Loucy (cell line): ENCODE results near the gene DPF1.

Source experiments
- H2AFZ ChIP-seq: fragments of 200-600 bp; sonication (generic); 2 replicates; pipeline ENCODE4 v1.6.0; 2016; ENCODE audit warnings: antibody characterized with exemption, mild to moderate bottlenecking, low read length, moderate library complexity
- H3F3A ChIP-seq: fragments of 200-600 bp; 2 replicates; pipeline ENCODE4 v1.6.0; 2016; ENCODE audit warnings: antibody characterized with exemption, low read depth, mild to moderate bottlenecking
- H3K27me3 ChIP-seq: fragments of 200-600 bp; sonication (generic); 2 replicates; pipeline ENCODE4 v1.6.1; 2014; ENCODE audit warnings: low read length, mild to moderate bottlenecking; ENCODE audit not compliant: insufficient read depth, poor library complexity, severe bottlenecking
- H3K36me3 ChIP-seq: fragments of 200-600 bp; sonication (generic); 2 replicates; pipeline ENCODE4 v1.6.1; 2016; ENCODE audit warnings: low read length; ENCODE audit not compliant: insufficient read depth
- H3K4me1 ChIP-seq: fragments of 200-600 bp; sonication (generic); 2 replicates; pipeline ENCODE4 v1.5.1; 2014; ENCODE audit warnings: low read length, mild to moderate bottlenecking; ENCODE audit not compliant: insufficient read depth, poor library complexity, severe bottlenecking
- H3K4me2 ChIP-seq: fragments of 200-600 bp; sonication (generic); 2 replicates; pipeline ENCODE4 v1.6.0; 2014; ENCODE audit warnings: antibody characterized with exemption, low read length, low read depth, mild to moderate bottlenecking; ENCODE audit not compliant: poor library complexity, severe bottlenecking
- H3K4me3 ChIP-seq: fragments of 200-600 bp; sonication (generic); 2 replicates; pipeline ENCODE4 v1.5.1; 2014; ENCODE audit warnings: low read length, mild to moderate bottlenecking, mixed read lengths; ENCODE audit not compliant: poor library complexity, severe bottlenecking
- H3K79me2 ChIP-seq: fragments of 200-600 bp; sonication (generic); 2 replicates; pipeline ENCODE4 v1.6.1; 2014; ENCODE audit warnings: low read length; ENCODE audit not compliant: insufficient read depth
- H3K9ac ChIP-seq: fragments of 200-600 bp; sonication (generic); 2 replicates; pipeline ENCODE4 v1.6.0; 2014; ENCODE audit warnings: mild to moderate bottlenecking, low read depth, low read length, moderate library complexity; ENCODE audit not compliant: poor library complexity, severe bottlenecking
- H3K9me2 ChIP-seq: fragments of 200-600 bp; sonication (generic); replicated peaks from 2 replicates; pipeline ENCODE4 v1.6.1; 2016; ENCODE audit warnings: low read depth, low read length, mixed read lengths
- H3K9me3 ChIP-seq: fragments of 200-600 bp; sonication (generic); 2 replicates; pipeline ENCODE4 v1.6.1; 2014; ENCODE audit warnings: mild to moderate bottlenecking, antibody characterized with exemption, low read length, low read depth; ENCODE audit not compliant: insufficient read depth
- H4K20me1 ChIP-seq: fragments of 200-600 bp; sonication (generic); 2 replicates; pipeline ENCODE4 v1.6.0; 2014; ENCODE audit warnings: antibody characterized with exemption, low read length, mild to moderate bottlenecking; ENCODE audit not compliant: insufficient read depth, poor library complexity, severe bottlenecking
- CTCF ChIP-seq: fragments of 200-600 bp; sonication (generic); conservative IDR thresholded peaks from 2 replicates; pipeline ENCODE4 v1.5.1; 2014; ENCODE audit warnings: mild to moderate bottlenecking, antibody characterized with exemption, low read length
- EZH2phosphoT487 ChIP-seq: fragments of 200-600 bp; IDR thresholded peaks from 2 replicates; pipeline ENCODE4 v1.6.1; 2018; ENCODE audit warnings: antibody characterized with exemption, mild to moderate bottlenecking, moderate library complexity, borderline replicate concordance

Gene DPF1

DNA sequence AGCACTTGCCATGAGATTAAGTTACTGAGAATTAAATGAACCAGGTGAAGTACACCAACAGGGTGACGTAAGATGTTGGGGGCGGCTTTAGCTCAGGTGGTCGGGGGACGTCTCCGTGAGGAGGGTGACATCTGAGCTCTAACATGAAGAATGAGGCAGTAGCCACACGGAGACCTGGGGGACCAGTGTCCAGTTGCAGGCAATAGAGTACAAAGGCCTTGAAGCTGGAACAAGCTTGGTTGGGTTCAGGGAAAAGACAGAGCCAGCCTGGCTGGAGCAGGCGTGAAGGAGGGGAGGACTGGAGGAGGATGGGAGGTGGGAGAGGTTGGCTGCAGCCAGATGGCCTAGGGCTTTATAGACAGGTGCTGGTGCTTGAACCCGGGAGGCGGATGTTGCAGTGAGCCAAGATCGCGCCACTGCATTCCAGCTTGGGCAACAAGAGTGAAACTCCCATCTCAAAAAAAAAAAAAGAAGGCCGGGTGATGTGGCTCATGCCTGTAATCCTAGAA lies 42.0 kb upstream of the DPF1 start:
- peak overlapping the region; percentile 88 for H3K4me3 ChIP-seq

DNA sequence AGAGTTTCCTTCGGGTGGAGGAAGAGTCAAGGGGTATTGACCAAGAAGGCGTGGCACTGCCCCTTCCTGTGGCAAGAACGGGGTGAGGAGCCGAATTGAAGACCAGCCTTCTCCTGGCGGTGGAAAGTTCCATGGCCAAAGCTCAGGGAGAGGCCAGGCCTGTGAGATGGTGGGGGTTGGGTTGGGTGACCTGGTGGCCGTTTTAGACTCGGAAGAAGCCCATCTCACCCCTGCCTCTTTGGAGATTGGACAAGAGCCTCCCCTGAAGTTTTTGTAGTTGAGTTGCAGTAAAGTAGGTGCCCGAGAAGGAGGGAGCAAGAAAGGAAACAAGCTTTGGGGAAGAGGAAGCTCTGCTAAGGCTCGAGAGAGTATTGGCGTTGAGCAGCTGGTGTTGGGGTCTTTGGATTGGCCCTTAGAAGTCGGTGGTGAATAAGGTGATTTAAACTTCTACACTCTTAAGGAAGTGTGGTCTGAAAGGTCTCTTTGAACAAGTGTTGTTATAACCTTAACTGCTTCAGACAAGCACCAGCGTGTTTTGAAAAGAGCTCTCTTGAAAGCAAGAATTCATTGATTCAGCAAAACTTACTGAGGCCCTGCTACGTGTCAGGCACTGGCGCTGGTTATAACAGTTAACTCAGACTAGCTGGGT lies 41.3 kb upstream of the DPF1 start:
- Histone ChIP-seq H3K9me3 (no peaks in the 10 kb centered on the region), H3K9ac (peak overlapping the region; percentile 98), H3F3A (peaks cover 11% of the 10 kb centered on the region), H3K4me3 (peak overlapping the region; percentile 88), H3K36me3 (no peaks in the 10 kb centered on the region), H3K4me1 (peaks cover 52% of the 10 kb centered on the region), H2AFZ (peak overlapping the region; percentile 97), H3K9me2 (no peaks in the 10 kb centered on the region), H3K4me2 (peak overlapping the region; percentile 99), H3K79me2 (peaks cover 54% of the 10 kb centered on the region), H3K27me3 (no peaks in the 10 kb centered on the region), H4K20me1 (peaks cover 32% of the 10 kb centered on the region)
- no peak for TF ChIP-seq CTCF
- TF ChIP-seq EZH2phosphoT487, result no peak

More for the DNA sequence above, 42.0 kb upstream of the DPF1 start:
- Histone ChIP-seq H3K27me3 (no peaks in the 10 kb centered on the region), H3F3A (peaks cover 11% of the 10 kb centered on the region), H4K20me1 (peaks cover 36% of the 10 kb centered on the region), H3K9me3 (no peaks in the 10 kb centered on the region), H3K4me2 (peak overlapping the region; percentile 99), H3K79me2 (peaks cover 60% of the 10 kb centered on the region), H3K4me1 (peaks cover 59% of the 10 kb centered on the region), H3K36me3 (no peaks in the 10 kb centered on the region), H3K9me2 (no peaks in the 10 kb centered on the region), H2AFZ (no peak overlapping the region), H3K9ac (peak overlapping the region; percentile 98)
- no peak for TF ChIP-seq CTCF
- no peak for TF ChIP-seq EZH2phosphoT487

DNA sequence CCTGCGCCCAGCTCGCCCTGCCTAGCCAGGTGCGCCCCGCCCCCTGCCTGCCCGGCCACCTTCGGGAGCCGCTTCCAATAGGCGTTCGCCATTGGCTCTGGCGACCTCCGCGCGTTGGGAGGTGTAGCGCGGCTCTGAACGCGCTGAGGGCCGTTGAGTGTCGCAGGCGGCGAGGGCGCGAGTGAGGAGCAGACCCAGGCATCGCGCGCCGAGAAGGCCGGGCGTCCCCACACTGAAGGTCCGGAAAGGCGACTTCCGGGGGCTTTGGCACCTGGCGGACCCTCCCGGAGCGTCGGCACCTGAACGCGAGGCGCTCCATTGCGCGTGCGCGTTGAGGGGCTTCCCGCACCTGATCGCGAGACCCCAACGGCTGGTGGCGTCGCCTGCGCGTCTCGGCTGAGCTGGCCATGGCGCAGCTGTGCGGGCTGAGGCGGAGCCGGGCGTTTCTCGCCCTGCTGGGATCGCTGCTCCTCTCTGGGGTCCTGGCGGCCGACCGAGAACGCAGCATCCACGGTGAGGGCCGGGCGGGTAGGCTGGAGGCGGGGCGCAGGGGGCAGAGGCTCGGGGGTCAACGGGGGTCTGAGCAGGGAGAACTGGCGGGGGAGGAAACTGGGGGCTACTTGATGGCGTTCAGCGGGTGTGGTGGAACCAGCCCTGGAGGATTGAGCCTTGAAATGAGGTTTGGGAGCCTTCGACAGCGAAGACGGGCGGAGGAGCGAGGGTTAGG lies 40.6 kb upstream of the DPF1 start, which contains the start of gene SPINT2:
Gene SPINT2 (plus strand): TSS at position 88 of the 727 bp plus-strand sequence. CDS start 320 bp downstream, at position 408.
- peak within 1 kb of the TSS; percentile 97 for H2AFZ ChIP-seq
- H4K20me1 ChIP-seq, result peaks cover 26% of the 10 kb centered on the region
- H3K9me2 ChIP-seq, result no peaks in the 10 kb centered on the region
- peak within 1 kb of the TSS; percentile 98 for H3K9ac ChIP-seq
- peak within 1 kb of the TSS; percentile 99 for H3K4me2 ChIP-seq
- peaks cover 11% of the 10 kb centered on the region for H3F3A ChIP-seq
- peak within 1 kb of the TSS; percentile 88 for H3K4me3 ChIP-seq
- TF ChIP-seq EZH2phosphoT487, result no peak
- TF ChIP-seq CTCF, result no peak
- H3K27me3 ChIP-seq, result no peaks in the 10 kb centered on the region
- no peaks in the 10 kb centered on the region for H3K9me3 ChIP-seq
- H3K4me1 ChIP-seq, result peaks cover 47% of the 10 kb centered on the region
- no peaks in the 10 kb centered on the region for H3K36me3 ChIP-seq
- H3K79me2 ChIP-seq, result peaks cover 47% of the 10 kb centered on the region
